NCI-H526 (cell line): ENCODE measurements around the gene TTYH2.
"Not testable (repeated sequence)": the region's sequence is repeated elsewhere in the genome, so short reads cannot be mapped to it uniquely, and the experiment has no call there.

ENCODE experiments used
- DNase-seq, 2 experiments: peaks; one replicate each; lab custom pipeline; 2025; lab: John Stamatoyannopoulos, UW

The TTYH2 gene

DNA sequence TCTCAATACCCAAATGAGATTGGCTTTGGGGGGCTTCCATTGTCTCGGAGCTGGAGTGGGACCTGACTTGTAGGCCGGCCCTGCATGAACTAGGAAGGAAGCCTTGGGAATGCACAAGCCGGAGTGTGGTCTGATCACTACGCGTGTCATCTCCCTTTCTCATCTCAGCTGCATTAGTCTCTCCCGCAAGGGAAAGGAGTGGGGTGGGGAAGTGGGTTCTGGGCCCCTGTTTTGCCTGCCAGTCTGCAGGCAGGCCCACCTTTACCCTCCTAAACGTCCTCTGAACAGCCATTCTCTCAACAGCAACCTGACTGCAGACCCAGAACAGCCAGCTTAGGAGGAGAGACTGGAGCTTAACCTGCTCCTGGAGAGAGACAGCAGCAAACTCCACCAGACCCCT is 49.2 kb downstream of the TTYH2 start:
- no peak for DNase-seq

DNA sequence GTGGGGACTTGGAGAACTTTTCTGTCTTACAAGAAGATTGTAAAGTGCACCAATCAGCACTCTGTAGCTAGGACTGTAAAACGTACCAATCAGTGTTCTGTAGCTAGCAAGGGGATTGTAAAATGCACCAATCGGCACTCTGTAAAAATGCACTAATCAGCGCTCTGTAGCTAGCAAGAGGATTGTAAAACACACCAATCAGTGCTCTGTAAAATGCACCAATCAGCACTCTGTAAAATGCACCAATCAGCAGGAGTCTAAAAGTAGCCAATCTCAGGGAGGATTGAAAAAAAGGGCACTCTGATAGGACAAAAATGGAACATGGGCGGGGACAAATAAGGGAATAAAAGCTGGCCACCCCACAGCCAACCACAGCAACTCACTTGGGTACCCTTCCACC is 53.7 kb downstream of the TTYH2 start:
- DNase-seq = not testable (repeated sequence)

GRCh38 chr17:74267579-74267978 is 54.2 kb downstream of the TTYH2 start:
- DNase-seq = no peak

DNA sequence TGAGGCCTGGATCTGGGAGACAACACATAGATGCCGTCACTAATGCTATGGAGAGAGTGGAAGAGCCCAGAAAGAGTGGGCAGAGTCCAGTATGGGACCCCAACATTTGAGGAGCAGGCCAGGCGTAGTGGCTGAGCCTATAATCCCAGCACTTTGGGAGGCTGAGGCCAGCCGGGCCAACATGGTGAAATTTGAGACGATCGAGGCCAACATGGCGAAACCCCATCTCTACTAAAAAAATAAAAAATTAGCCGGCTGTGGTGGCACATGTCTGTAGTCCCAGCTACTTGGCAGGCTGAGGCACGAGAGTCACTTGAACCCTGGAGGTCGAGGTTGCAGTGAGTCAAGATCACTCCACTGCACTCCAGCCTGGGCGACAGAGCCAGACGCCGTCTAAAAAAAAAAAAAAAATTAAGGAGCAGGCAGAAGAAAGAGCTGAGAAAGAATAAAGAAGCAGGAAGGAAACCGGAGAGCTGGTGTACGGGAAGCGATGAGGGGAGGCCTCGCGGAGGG is 54.7 kb downstream of the TTYH2 start:
- no peak for DNase-seq

GRCh38 chr17:74268558-74268957 is 55.2 kb downstream of the TTYH2 start:
- DNase-seq = no peak

DNA sequence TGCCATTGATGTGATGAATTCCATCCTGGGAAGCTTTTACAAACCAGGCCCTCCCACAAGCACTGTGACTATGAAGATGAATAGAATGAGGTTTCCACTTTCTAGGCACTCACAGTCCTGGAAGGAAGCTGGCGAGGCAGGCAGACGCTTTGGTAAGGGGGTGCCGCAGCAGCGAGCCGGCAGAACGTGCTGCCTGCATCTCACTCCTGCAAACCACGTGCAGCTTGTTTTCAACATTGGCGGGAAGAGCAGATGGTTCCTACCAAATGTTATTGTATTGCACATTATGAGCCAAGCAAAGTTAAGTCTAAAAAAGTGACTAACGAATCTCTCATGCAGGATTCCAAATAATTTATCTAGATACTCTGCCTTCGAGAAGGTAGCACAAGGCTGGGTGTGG is 57.0 kb downstream of the TTYH2 start:
- DNase-seq = no peak

DNA sequence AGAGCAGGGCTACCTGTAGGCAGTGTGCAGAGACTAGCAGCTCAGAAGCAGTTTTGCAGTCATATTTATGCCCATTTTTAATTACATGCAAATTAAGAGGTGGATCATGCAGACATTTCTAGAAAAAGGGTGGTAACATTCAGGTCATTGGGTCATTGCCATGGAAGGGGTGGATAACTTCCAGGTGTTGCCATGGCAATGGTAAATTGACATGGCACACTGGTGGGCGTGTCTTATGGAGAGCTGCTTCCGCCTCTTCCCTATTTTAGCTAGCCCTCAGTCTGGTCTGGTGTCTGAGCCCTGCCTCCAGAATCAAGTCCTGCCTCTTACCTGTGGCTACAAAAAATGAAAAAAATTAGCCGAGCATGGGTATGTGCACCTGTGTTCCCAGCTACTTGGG is 57.9 kb downstream of the TTYH2 start:
- DNase-seq = peak; percentile 10 to 27

DNA sequence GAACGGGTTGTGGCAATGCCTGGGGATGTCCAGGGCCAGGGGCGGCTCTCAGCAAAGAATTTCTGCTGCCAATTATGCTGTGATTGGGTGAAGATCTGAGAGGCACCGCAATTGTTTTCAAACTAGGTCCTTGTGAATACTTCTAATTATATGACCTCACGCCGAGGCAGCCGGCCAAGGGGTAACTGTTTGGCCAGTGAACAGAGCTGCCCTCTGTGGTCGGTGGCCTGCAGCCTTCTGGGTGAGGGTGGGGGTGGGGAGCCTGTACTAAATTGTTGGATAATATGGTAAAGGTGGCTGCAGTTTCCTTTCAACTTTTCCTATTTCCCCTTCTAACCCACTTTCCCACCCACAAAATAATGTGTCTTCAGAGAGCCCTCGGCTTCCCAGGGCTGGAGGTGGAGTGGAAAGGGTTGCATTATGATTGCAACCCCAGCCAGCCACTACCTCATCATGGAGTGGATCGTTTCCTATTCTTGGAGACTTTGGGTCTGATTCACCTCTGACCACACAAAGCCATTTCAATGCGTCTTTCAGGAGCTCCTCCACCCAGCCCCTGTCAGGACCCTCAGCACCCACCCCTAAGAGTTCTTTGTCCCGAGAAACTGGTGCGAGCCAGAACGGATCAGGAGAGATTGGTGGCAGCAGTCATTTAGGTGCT is 58.7 kb downstream of the TTYH2 start:
- no peak for DNase-seq

GRCh38 chr17:74272731-74273201 is 59.4 kb downstream of the TTYH2 start:
- DNase-seq = no peak

- peak; percentile 35 to 69 for DNase-seq
These were observed 60.8 kb downstream of the TTYH2 start, which contains the start of gene DNAI2 for GRCh38 chr17:74274060-74274708. TSS of gene DNAI2 (plus strand) at chr17:74274234. CDS start at chr17:74281818, 7,584 bp downstream.

DNA sequence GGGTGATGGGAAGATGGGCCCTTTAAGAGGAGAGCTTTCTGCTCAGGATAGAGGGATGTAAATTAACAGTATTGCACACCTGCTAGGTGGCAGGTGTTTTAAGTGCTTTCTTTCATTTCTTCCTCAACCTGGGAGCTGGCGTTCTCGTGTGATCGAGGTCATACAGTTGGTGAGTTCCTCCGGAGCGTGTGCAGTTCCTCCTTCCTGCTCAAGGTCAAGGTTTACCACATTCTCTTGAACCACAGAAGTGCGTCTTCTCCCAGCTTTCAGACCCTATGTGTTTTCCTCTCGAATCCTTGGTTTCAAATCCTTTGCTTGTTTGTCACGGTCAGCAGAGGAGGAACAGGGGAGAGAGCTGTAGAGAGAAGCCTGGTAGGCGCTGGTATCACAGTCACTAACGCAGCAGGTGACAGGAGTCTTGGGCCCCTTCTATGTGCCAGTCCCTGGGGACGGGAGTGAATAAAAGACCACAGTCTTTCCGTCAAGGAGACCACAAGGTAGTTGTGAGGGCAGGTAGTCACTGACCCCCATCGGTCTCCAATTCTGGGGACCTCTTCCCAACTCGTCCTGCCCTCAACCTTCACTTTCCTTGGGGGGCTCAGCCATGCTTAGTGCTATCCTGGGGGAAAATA is 61.5 kb downstream of the TTYH2 start:
- DNase-seq = peak in 1 of 2 experiments; percentile 49

GRCh38 chr17:74276051-74276476 is 62.7 kb downstream of the TTYH2 start:
- DNase-seq = no peak

DNA sequence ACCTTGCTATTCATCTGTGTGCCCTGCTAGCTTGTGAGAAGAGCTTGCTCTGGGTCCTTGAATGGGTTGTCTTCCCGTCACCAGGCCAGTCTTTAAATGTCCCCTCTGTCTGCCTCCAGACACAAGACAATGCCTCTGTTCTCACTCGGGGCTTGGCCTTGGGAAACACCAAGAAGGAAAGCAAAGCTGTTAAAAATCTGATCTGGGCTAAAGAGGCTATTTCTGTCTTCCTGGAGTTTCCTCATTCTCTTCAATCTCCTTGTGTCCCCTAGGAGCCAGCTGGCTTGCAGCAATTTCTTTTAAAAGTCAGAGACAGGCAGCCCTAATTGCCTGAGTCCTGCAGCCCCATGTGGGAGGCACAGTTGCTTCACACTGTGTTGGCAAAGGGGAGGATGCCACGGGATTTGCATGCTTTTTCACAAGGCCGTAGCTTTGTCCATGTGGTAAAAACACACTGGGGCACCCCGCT is 63.2 kb downstream of the TTYH2 start:
- peak in 1 of 2 experiments; percentile 15 for DNase-seq

DNA sequence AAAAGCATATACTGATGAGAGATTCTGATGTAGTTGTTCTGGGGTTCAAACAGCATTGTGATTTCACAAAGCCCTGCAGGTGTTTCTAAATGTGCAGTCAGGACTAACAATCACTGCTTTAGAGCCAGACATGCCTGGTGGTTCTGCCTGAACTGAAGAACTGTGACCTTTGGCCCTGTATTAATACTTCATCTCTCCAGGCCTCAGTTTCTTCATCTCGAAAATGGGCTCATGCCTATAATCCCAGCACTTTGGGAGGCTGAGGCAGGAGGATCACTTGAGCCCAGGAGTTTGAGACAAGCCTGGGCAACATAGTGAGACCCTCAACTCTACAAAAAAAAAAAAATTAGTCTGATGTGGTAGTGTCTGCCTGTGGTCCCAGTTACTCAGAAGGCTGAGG is 64.6 kb downstream of the TTYH2 start:
- no peak for DNase-seq

DNA sequence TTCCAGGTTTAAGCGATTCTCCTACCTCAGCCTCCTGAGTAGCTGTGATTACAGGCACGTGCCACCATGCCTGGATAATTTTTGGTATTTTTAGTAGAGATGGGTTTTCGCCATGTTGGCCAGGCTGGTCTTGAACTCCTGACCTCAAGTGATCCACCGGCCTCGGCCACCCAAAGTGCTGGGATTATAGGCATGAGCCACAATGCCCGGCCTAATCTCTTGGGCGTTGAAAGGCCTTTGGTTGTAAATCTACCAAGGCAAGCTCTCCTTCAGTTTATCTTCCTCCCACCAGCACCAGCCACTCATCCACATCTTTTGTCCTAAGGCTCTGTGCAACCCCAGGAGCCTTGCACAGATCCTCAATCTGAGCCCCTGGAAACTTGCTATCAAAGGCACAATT is 66.2 kb downstream of the TTYH2 start:
- not testable (repeated sequence) for DNase-seq

DNA sequence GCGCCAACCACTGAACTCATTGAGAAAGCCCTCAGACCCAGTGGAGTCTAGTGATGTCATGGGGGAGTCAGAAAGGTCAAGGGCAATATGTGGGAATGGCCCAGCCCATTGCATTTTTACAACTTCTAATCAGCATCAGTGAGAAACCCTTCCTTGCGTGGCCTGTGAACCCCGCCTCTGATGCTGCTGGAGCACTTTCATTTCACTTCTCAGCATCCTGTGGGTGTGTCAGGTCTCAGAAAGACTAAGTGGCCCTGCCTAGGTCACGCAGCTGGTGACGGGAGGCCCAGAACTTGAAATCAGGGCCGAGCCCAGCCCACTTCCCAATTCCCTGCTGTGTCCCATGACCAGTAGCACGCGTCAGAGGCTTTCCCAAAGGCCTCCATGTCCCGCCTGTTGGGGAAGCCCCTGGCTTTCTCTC is 66.7 kb downstream of the TTYH2 start:
- DNase-seq = no peak

DNA sequence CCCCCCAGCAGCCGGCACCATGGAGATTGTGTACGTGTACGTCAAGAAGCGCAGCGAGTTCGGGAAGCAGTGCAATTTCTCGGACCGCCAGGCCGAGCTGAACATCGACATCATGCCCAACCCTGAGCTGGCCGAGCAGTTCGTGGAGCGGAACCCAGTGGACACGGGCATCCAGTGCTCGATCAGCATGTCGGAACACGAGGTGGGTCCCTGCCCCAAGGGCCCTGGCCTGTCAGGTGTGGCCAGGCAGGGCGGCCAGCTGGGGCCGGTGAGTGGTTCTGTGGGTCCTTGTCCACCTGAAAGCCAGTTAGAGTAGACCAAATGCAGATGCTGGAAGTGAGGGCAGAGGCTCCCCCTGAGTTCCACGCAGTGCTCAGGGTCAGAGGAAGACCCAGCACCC is 68.4 kb downstream of the TTYH2 start:
- DNase-seq = no peak

- not testable (repeated sequence) for DNase-seq
These were observed 68.9 kb downstream of the TTYH2 start for GRCh38 chr17:74282274-74282586.

DNA sequence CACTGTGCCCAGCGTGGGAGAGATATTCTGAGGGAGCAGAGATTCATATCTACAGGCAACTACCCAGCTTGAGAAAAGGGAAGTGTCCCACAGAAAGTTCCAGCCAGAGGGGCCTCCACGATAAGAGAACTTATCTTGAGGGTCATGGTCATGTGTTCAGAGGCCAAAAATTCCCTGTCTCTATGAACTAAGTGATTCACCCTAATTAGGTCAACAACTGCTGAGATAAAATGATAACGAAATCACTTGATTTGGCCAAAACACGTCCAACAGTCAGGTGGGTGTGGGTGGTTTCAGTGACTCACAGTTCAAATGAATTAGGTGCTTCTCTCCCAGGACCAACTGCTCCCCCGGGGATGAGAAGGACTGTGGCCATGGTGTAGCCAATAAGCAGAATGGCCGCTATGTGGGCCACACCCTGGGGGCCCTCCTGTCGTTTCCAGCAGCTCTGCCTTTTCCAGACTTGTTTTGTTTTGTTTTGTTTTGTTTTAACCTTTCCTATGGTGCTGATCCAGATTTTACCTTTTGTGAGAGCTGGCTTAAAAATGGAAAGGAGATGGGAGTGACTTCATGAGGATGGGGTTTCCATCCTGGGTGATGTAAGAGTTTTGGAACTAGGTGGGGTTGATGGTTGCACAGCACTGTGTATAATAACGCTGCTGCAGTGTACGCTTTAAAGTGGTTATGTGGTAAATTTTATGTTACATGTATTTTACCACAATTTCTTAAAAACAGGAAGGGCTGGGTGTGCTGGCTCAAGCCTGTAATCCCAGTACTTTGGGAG is 69.4 kb downstream of the TTYH2 start:
- no peak for DNase-seq

GRCh38 chr17:74283371-74283673 is 70.0 kb downstream of the TTYH2 start:
- no peak for DNase-seq

DNA sequence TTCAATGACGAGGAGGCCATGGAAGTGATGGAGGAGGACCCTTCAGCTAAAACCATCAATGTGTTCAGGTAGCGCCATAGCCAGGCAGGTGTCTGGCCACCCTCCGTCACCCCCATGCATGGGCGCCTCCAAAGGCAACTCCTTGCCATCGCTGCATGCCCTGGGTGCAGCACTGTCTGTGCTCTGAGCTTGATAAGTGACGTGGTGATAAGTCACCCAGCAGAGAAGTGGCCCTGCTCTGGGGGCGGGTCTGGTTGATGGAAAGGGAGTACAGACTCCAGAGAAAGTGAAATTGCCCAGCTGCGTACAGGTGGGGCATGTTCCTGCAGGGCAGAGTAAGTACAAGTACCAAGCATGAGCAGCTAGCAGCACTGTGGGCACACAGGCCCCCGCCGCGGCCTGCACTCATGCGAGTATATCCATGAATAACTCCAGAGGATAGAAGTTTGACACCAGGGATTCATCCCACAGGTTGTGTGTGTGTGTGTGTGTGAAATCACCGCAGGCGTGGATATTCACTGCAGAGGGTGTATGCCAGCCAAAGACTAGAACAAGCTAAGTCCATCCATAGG is 73.7 kb downstream of the TTYH2 start:
- DNase-seq = no peak

DNA sequence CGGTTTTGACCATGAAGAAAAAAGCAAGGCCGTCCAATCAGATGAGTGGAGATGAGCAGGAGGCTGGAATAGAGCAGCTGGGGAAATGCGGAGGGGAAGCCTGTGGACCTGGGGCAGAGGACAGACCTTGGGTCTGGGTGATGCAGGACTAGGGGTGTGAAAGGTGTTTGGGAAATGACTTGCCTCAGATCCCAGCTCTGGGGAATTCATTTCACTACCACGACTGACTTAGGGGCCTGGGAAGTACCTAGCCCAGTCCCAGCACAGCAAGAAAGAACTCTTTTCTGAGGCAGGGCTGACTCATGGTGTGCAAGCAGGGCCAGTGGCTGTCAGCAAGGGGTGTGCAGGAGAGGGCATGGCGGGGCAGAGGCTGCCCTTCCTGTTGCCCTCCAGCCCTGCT is 75.4 kb downstream of the TTYH2 start:
- no peak for DNase-seq
